NCI-H345 (cell line): ENCODE measurements around the gene VANGL1.

Experiments used
- DNase-seq: peaks from one replicate; lab custom pipeline; 2025; lab: John Stamatoyannopoulos, UW

Gene VANGL1

GRCh38 chr1:115705085-115705951, 63.5 kb downstream of the VANGL1 start:
- no peak for DNase-seq

GRCh38 chr1:115705963-115706362, 64.2 kb downstream of the VANGL1 start:
- DNase-seq, result no peak

- peak; percentile 46 for DNase-seq
Observed at GRCh38 chr1:115706587-115707425, 65.0 kb downstream of the VANGL1 start.

- no peak for DNase-seq
Observed at GRCh38 chr1:115710859-115711624, 69.3 kb downstream of the VANGL1 start.

GRCh38 chr1:115712911-115713609, 71.3 kb downstream of the VANGL1 start:
- no peak for DNase-seq

GRCh38 chr1:115713906-115714305, 72.1 kb downstream of the VANGL1 start:
- no peak for DNase-seq

- peak; percentile 39 for DNase-seq
Observed at GRCh38 chr1:115714572-115715141, 72.9 kb downstream of the VANGL1 start.

GRCh38 chr1:115717541-115717940, 75.8 kb downstream of the VANGL1 start:
- DNase-seq, result peak; percentile 29

GRCh38 chr1:115718011-115718754, 76.4 kb downstream of the VANGL1 start:
- no peak for DNase-seq

GRCh38 chr1:115719285-115719684, 77.5 kb downstream of the VANGL1 start:
- no peak for DNase-seq

- no peak for DNase-seq
Observed at GRCh38 chr1:115722221-115722620, 80.5 kb downstream of the VANGL1 start.

GRCh38 chr1:115723756-115724155, 82.0 kb downstream of the VANGL1 start:
- DNase-seq, result no peak

GRCh38 chr1:115725600-115725999, 83.8 kb downstream of the VANGL1 start:
- no peak for DNase-seq

GRCh38 chr1:115726161-115726560, 84.4 kb downstream of the VANGL1 start:
- no peak for DNase-seq

GRCh38 chr1:115726570-115726969, 84.8 kb downstream of the VANGL1 start:
- no peak for DNase-seq

- DNase-seq, result no peak
Observed at GRCh38 chr1:115727706-115728249, 86.0 kb downstream of the VANGL1 start.

GRCh38 chr1:115728341-115728740, 86.6 kb downstream of the VANGL1 start:
- no peak for DNase-seq

GRCh38 chr1:115729756-115730155, 88.0 kb downstream of the VANGL1 start:
- no peak for DNase-seq

GRCh38 chr1:115732316-115732715, 90.5 kb downstream of the VANGL1 start:
- no peak for DNase-seq

GRCh38 chr1:115740811-115741210, 99.0 kb downstream of the VANGL1 start:
- no peak for DNase-seq
